Pulmonary artery endothelial cell (primary cell): Measurements from ENCODE around the gene ZBTB25. TPM values are rescaled to one million over a fixed set of nuclear protein-coding genes. Genes with fewer than 3 reads are reported as not detected.

Source experiments
- DNase-seq: peaks from one replicate; pipeline ENCODE4 v3.0.0-alpha.2; 2011; ENCODE audit warnings: low read depth, low spot score
- total RNA-seq: library from RNA; depleted of rRNA; stranded (reverse); fragments of >200 nt; gene quantifications from 2 replicates; pipeline ENCODE4 v1.2.3, GENCODE V29; 2014

The ZBTB25 gene
- total RNA-seq, 1 donor from 2014 or later = 3.7 TPM

DNA sequence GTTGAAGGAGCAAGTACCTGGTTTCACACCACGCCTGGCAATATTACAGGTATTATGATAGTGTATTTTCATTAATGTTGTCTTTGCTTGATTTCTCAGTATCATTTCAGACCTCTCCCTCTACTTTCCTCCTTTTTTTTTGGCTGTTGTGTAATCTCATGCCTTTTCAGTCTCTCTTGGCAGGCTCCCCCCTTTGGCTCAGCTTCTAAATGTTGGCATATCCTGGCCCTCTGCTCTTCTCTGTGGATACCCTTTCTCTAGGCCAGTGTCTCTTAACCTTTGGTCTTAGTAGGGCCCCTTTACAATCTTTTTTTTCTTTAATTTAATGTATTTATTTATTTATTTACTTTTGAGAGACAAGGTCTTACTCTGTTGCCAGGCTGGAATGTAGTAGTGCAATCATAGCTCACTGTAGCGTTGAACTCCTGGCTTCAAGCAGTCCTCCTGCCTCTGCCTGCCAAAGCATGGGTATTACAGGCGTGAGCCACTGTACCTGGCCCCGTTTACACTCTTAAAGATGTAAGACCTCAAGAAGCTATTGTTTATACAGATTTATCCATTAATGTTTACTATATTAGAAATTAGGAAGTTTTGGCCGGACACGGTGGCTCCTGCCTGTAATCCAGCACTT is 102.7 kb downstream of the ZBTB25 start:
- no peak for DNase-seq

Other genes with a start within 250 kb of the ZBTB25 start
- gene ESR2, start 209.5 kb downstream of the ZBTB25 start, total RNA-seq = 0.13 and 0.99 TPM in 2 replicates
- gene MTHFD1, start 115.5 kb downstream of the ZBTB25 start, total RNA-seq = 64.4 and 102 TPM in 2 replicates
- gene AKAP5, start 38.3 kb downstream of the ZBTB25 start, total RNA-seq = 0.53 and 0.63 TPM in 2 replicates
- gene ZBTB1, start 932 bp upstream of the ZBTB25 start, total RNA-seq = 34.3 and 39.1 TPM in 2 replicates
- gene HSPA2, start 36.9 kb upstream of the ZBTB25 start, total RNA-seq = 3.9 and 5.5 TPM in 2 replicates
- 0.35 and 0.73 TPM in 2 replicates for gene PPP1R36, start 46.1 kb upstream of the ZBTB25 start, total RNA-seq
- gene PLEKHG3, start 200.6 kb upstream of the ZBTB25 start, total RNA-seq = 2.5 and 6.1 TPM in 2 replicates